A549 (cell line): ENCODE measurements around the gene NUAK2.

Source experiments
- BCL3 ChIP-seq: fragments of >200 bp; sonication (Bioruptor Twin); formaldehyde crosslinking; IDR thresholded peaks from 3 replicates; pipeline ENCODE4 v1.6.1; 2016
- BHLHE40 ChIP-seq: IDR thresholded peaks from 2 replicates; pipeline ENCODE4 v1.6.1; 2012; ENCODE audit warnings: low read depth, low read length, inconsistent platforms
- CTCF ChIP-seq: fragments of >200 bp; sonication (Bioruptor Twin); formaldehyde crosslinking; IDR thresholded peaks from 3 replicates; pipeline ENCODE4 v1.5.1; 2016
- EP300 ChIP-seq, 2 experiments: fragments of >200 bp; sonication (Bioruptor Twin); formaldehyde crosslinking; IDR thresholded peaks; 2 replicates in 1 of 2; 3 replicates in 1 of 2; pipeline ENCODE4 v1.6.1; 2016 to 2017
- KDM1A ChIP-seq: fragments of 200-600 bp; sonication (generic); IDR thresholded peaks from 2 replicates; pipeline ENCODE4 v1.6.1; 2016; ENCODE audit warnings: low read depth, mild to moderate bottlenecking
- RAD21 ChIP-seq, 2 experiments: fragments of >200 bp in 1 of 2; sonication (Bioruptor Twin) in 1 of 2; formaldehyde crosslinking in 1 of 2; IDR thresholded peaks in 1 of 2; conservative IDR thresholded peaks in 1 of 2; 2 replicates in 1 of 2; 3 replicates in 1 of 2; pipeline ENCODE4 v1.6.1; 2012 to 2018; ENCODE audit warnings: inconsistent platforms in 1 of 2
- SMC3 ChIP-seq: fragments of >200 bp; sonication (Bioruptor Twin); formaldehyde crosslinking; IDR thresholded peaks from 3 replicates; pipeline ENCODE4 v1.6.1; 2018; ENCODE audit warnings: inconsistent platforms

DNA sequence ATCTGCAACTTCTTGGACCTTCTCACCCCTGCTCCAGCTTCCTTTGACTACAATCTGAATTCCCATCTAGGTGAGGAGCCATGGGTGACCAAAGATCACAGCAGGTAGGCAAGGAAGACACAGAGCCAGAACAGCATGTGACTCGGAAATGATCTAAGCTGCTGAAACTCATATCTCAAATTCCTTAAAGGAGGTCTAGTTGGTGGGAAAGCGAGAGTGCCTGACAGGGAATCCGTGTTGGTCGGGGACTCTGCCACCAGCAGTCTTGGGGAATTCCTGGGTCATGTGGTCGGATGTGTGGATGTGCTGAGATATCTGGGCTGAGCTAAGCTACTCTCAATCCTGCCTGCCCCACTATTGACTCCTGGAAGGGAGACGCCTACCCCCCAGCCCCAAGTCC, 3.2 kb upstream of the NUAK2 start:
- no peak for TF ChIP-seq CTCF
- TF ChIP-seq BCL3, result no peak
- peak in 1 of 2 experiments; percentile 66; a peak in 2 of 5 replicates for TF ChIP-seq EP300 (IDR thresholded peaks at IDR 0.05)
- TF ChIP-seq KDM1A, result no peak
- TF ChIP-seq RAD21 (conservative IDR thresholded peaks at IDR 0.05 in 1 of 2, IDR thresholded peaks at IDR 0.05 in 1 of 2), result no peak
- TF ChIP-seq SMC3, result no peak
- TF ChIP-seq BHLHE40, result no peak
